H1 (cell line): Measurements from ENCODE around the gene BMPR1A. TPM values are rescaled to one million over a fixed set of nuclear protein-coding genes. Genes with fewer than 3 reads are reported as not detected.

Source experiments
- CTCF ChIA-PET: fragments of 300-600 bp; sonication (Branson Sonifier 250); formaldehyde crosslinking; loops from one replicate; lab custom pipeline; 2021; ENCODE audit not compliant: partially characterized antibody; lab: Charles Lee
- POLR2A ChIA-PET: fragments of 300-600 bp; sonication (Branson Sonifier 250); formaldehyde crosslinking; loops from one replicate; lab custom pipeline; 2021; ENCODE audit warnings: inconsistent platforms; ENCODE audit not compliant: partially characterized antibody; lab: Charles Lee
- DNase-seq, 2 experiments: peaks; one replicate each; pipeline versions ENCODE4 v3.0.0 to v3.0.0-alpha.2; 2010 to 2022; ENCODE audit warnings: low spot score in 2 of 2, low read depth in 1 of 2, mixed read lengths in 1 of 2
- FAIRE-seq: peaks from 2 replicates; lab custom pipeline; 2011; peaks lifted over from hg19 to GRCh38; lab: Jason Lieb, UNC
- H2AFZ ChIP-seq: 2 replicates; pipeline ENCODE4 v1.8.1; 2012; ENCODE audit warnings: low read length, inconsistent platforms
- H2AK5ac ChIP-seq: 2 replicates; pipeline ENCODE4 v1.6.1; 2013; ENCODE audit warnings: low read depth, low read length
- H2BK120ac ChIP-seq: replicated peaks from 2 replicates; pipeline ENCODE3; 2013; ENCODE audit warnings: low read depth, low read length, inconsistent platforms
- H2BK12ac ChIP-seq: 2 replicates; pipeline ENCODE4 v1.6.1; 2013; ENCODE audit warnings: low read depth, low read length
- H2BK15ac ChIP-seq: 2 replicates; pipeline ENCODE4 v1.6.1; 2013; ENCODE audit warnings: low read length
- H2BK20ac ChIP-seq: 2 replicates; pipeline ENCODE4 v1.6.1; 2013; ENCODE audit warnings: low read length
- H2BK5ac ChIP-seq: 2 replicates; pipeline ENCODE4 v1.6.1; 2013; ENCODE audit warnings: low read depth, low read length
- H3K14ac ChIP-seq: 2 replicates; pipeline ENCODE4 v1.6.1; 2013; ENCODE audit warnings: inconsistent platforms; ENCODE audit not compliant: insufficient read length
- H3K18ac ChIP-seq: 2 replicates; pipeline ENCODE4 v1.6.1; 2013; ENCODE audit warnings: low read length; ENCODE audit errors: extremely low read depth
- H3K23ac ChIP-seq: 2 replicates; pipeline ENCODE4 v1.6.1; 2013; ENCODE audit warnings: inconsistent platforms; ENCODE audit not compliant: insufficient read length
- H3K23me2 ChIP-seq: 2 replicates; pipeline ENCODE4 v1.6.1; 2013; ENCODE audit warnings: low read depth, low read length
- H3K27ac ChIP-seq: 2 replicates; pipeline ENCODE4 v1.6.1; 2011; ENCODE audit warnings: low read depth, low read length, inconsistent platforms
- H3K27me3 ChIP-seq, 4 experiments: replicated peaks in 1 of 4; 1 replicate in 1 of 4; 2 replicates in 3 of 4; pipeline versions ENCODE4 v1.6.1 to v1.8.1; 2011 to 2013; ENCODE audit warnings: low read length in 3 of 4, mild to moderate bottlenecking in 3 of 4, inconsistent platforms in 2 of 4, mixed read lengths in 2 of 4, moderate library complexity in 1 of 4; ENCODE audit not compliant: control insufficient read depth in 3 of 4, insufficient read depth in 3 of 4; ENCODE audit errors: extremely low read depth in 1 of 4
- H3K36me3 ChIP-seq, 4 experiments: 2 replicates each; pipeline versions ENCODE4 v1.6.1 to v1.8.1; 2011 to 2013; ENCODE audit warnings: mild to moderate bottlenecking in 4 of 4, low read length in 3 of 4, moderate library complexity in 2 of 4, control low read depth in 1 of 4, inconsistent platforms in 1 of 4; ENCODE audit not compliant: insufficient read depth in 4 of 4, control insufficient read depth in 2 of 4
- H3K4ac ChIP-seq: replicated peaks from 2 replicates; pipeline ENCODE3; 2013; ENCODE audit warnings: low read length, low read depth, mixed read lengths, inconsistent platforms; ENCODE audit not compliant: insufficient read length
- H3K4me1 ChIP-seq, 4 experiments: replicated peaks in 1 of 4; 1 replicate in 1 of 4; 2 replicates in 3 of 4; pipeline versions ENCODE4 v1.6.1 to v1.8.1; 2011 to 2013; ENCODE audit warnings: low read length in 3 of 4, inconsistent platforms in 2 of 4, mixed read lengths in 1 of 4; ENCODE audit not compliant: insufficient read depth in 4 of 4, control insufficient read depth in 3 of 4
- H3K4me2 ChIP-seq, 2 experiments: 2 replicates each; pipeline versions ENCODE4 v1.6.1 to v1.8.1; 2011 to 2013; ENCODE audit warnings: low read depth in 2 of 2, low read length in 2 of 2, control low read depth in 1 of 2, inconsistent platforms in 1 of 2, mild to moderate bottlenecking in 1 of 2; ENCODE audit not compliant: insufficient read depth in 1 of 2
- H3K4me3 ChIP-seq, 4 experiments: fragments of 200-600, 300-600 bp in 1 of 4; sonication (generic), shearing (Covaris generic), sonication (Bioruptor Twin) in 1 of 4; 2 replicates each; pipeline versions ENCODE4 v1.5.1 to v1.8.1; 2011 to 2016; ENCODE audit warnings: low read length in 4 of 4, low read depth in 3 of 4, control low read depth in 2 of 4, inconsistent platforms in 2 of 4, mild to moderate bottlenecking in 2 of 4, mixed read lengths in 1 of 4, moderate library complexity in 1 of 4; ENCODE audit not compliant: insufficient read depth in 2 of 4; ENCODE audit errors: extremely low read depth in 1 of 4
- H3K56ac ChIP-seq: replicated peaks from 2 replicates; pipeline ENCODE3; 2013; ENCODE audit warnings: low read depth, mild to moderate bottlenecking, mixed read lengths, low read length, inconsistent platforms; ENCODE audit not compliant: insufficient read length
- H3K79me1 ChIP-seq: 2 replicates; pipeline ENCODE4 v1.6.1; 2013; ENCODE audit warnings: low read depth, low read length, control low read depth
- H3K79me2 ChIP-seq, 2 experiments: 2 replicates each; pipeline versions ENCODE4 v1.6.1 to v1.8.1; 2012 to 2013; ENCODE audit warnings: low read length in 2 of 2, mild to moderate bottlenecking in 2 of 2, inconsistent platforms in 1 of 2; ENCODE audit not compliant: insufficient read depth in 2 of 2, control insufficient read depth in 1 of 2
- H3K9ac ChIP-seq, 4 experiments: replicated peaks in 1 of 4; 1 replicate in 1 of 4; 2 replicates in 3 of 4; pipeline versions ENCODE4 v1.6.1 to v1.8.1; 2011 to 2013; ENCODE audit warnings: low read depth in 3 of 4, low read length in 3 of 4, control low read depth in 2 of 4, mild to moderate bottlenecking in 2 of 4, moderate library complexity in 2 of 4, inconsistent platforms in 1 of 4; ENCODE audit errors: extremely low read depth in 1 of 4
- H3K9me3 ChIP-seq, 2 experiments: 2 replicates each; pipeline versions ENCODE4 v1.6.1 to v1.8.1; 2012 to 2013; ENCODE audit warnings: mild to moderate bottlenecking in 2 of 2, moderate library complexity in 2 of 2, control low read depth in 1 of 2, inconsistent platforms in 1 of 2, low read depth in 1 of 2, low read length in 1 of 2, mixed read lengths in 1 of 2; ENCODE audit not compliant: insufficient read depth in 2 of 2
- H4K20me1 ChIP-seq, 2 experiments: replicated peaks in 1 of 2; 2 replicates each; pipeline versions ENCODE3 to v1.8.1; 2011 to 2013; ENCODE audit warnings: inconsistent platforms in 2 of 2, low read length in 2 of 2, mild to moderate bottlenecking in 1 of 2; ENCODE audit not compliant: insufficient read depth in 2 of 2, control insufficient read depth in 1 of 2
- H4K5ac ChIP-seq: 2 replicates; pipeline ENCODE4 v1.6.1; 2013; ENCODE audit warnings: low read length, low read depth, mixed read lengths, inconsistent platforms; ENCODE audit not compliant: insufficient read length
- H4K8ac ChIP-seq: 2 replicates; pipeline ENCODE4 v1.8.0; 2013; ENCODE audit warnings: mild to moderate bottlenecking, moderate library complexity, low read length, inconsistent platforms; ENCODE audit not compliant: insufficient read depth; ENCODE audit errors: extremely low read depth
- H4K91ac ChIP-seq: replicated peaks from 2 replicates; pipeline ENCODE3; 2013; ENCODE audit warnings: low read length, mixed read lengths, inconsistent platforms; ENCODE audit not compliant: insufficient read length
- ASH2L ChIP-seq: fragments of 200-600, 300-600 bp; sonication (generic); IDR thresholded peaks from one replicate; pipeline ENCODE4 v1.7.1; 2017; ENCODE audit warnings: low read length
- CBX8 ChIP-seq: fragments of 300-800, 300-1000 bp; sonication (generic); IDR thresholded peaks from 2 replicates; pipeline ENCODE4 v1.7.1; 2016; ENCODE audit warnings: low read depth, low read length, borderline replicate concordance
- JUND ChIP-seq: IDR thresholded peaks from 2 replicates; pipeline ENCODE4 v1.6.1; 2011; ENCODE audit warnings: mild to moderate bottlenecking, improper control_type of control experiment, low read length
- POLR2AphosphoS5 ChIP-seq: IDR thresholded peaks from 2 replicates; pipeline ENCODE4 v1.6.1; 2011; ENCODE audit warnings: low read depth, low read length
- RAD21 ChIP-seq, 2 experiments: IDR thresholded peaks in 1 of 2; conservative IDR thresholded peaks in 1 of 2; 2 replicates each; pipeline ENCODE4 v1.6.1; 2011; ENCODE audit warnings: low read depth in 2 of 2, low read length in 2 of 2, improper control_type of control experiment in 1 of 2, inconsistent platforms in 1 of 2, mild to moderate bottlenecking in 1 of 2, moderate library complexity in 1 of 2
- SIX5 ChIP-seq: IDR thresholded peaks from 2 replicates; pipeline ENCODE4 v1.6.1; 2011; ENCODE audit warnings: mild to moderate bottlenecking, low read depth, low read length
- SP1 ChIP-seq: IDR thresholded peaks from 2 replicates; pipeline ENCODE4 v1.6.1; 2011; ENCODE audit warnings: low read depth, low read length
- WGBS, 2 experiments: shearing (Covaris generic) in 1 of 2; methylation state at CpG; one replicate each; pipeline versions ENCODE4 v1.1.6 to v1.1.7; 2013 to 2015; ENCODE audit warnings: low lambda C conversion rate in 2 of 2, mixed read lengths in 2 of 2, inconsistent platforms in 1 of 2, low coverage in 1 of 2, missing lambda C conversion rate in 1 of 2; ENCODE audit not compliant: insufficient replicate concordance in 2 of 2, insufficient coverage in 1 of 2, insufficient read length in 1 of 2; ENCODE audit errors: extremely low coverage in 1 of 2, missing lambda C conversion rate in 1 of 2; 5-methylcytosine and 5-hydroxymethylcytosine counted together
- polyA plus RNA-seq, 7 experiments: library from polyadenylated mRNA; depleted of rRNA in 3 of 7; stranded (reverse) in 5 of 7; unstranded in 2 of 7; fragments of >200 nt in 5 of 7; fragments of 200-250 nt in 2 of 7; gene quantifications; 1 replicate in 5 of 7; 2 replicates in 1 of 7; 4 replicates in 1 of 7; pipeline versions ENCODE4 v1.2.1 to v1.2.3, GENCODE V29; 2011 to 2013; ENCODE audit warnings: missing spikeins in 2 of 7, mixed read lengths in 2 of 7
- total RNA-seq: library from RNA; stranded (reverse); fragmentation: NEBNext Ultra II Directional; extraction: Animal tissue kit (Norgen Biotek cat#: 25700); gene quantifications from 2 replicates; pipeline ENCODE4 v1.2.1, GENCODE V29; 2021
- TF ChIP-seq, protein P1 (sequence below): IDR thresholded peaks from 2 replicates; pipeline ENCODE4 v1.6.1; 2012; ENCODE audit warnings: low read length, inconsistent platforms

The BMPR1A gene
- total and polyA plus RNA-seq, 2 of the 8 experiments (the other 6 are each of a cell fraction or from before 2014, with no cell fraction given) = 34.4 to 129 TPM

GRCh38 chr10:86727470-86727869 is 28.9 kb upstream of the BMPR1A start:
- no peak overlapping the region for H3K4me3 ChIP-seq
- TF ChIP-seq, protein P1, sequence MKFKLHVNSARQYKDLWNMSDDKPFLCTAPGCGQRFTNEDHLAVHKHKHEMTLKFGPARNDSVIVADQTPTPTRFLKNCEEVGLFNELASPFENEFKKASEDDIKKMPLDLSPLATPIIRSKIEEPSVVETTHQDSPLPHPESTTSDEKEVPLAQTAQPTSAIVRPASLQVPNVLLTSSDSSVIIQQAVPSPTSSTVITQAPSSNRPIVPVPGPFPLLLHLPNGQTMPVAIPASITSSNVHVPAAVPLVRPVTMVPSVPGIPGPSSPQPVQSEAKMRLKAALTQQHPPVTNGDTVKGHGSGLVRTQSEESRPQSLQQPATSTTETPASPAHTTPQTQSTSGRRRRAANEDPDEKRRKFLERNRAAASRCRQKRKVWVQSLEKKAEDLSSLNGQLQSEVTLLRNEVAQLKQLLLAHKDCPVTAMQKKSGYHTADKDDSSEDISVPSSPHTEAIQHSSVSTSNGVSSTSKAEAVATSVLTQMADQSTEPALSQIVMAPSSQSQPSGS = no peak
- TF ChIP-seq SIX5 (no peak), POLR2AphosphoS5 (no peak), SP1 (no peak), ASH2L (no peak), RAD21 (IDR thresholded peaks at IDR 0.05 in 1 of 2, conservative IDR thresholded peaks at IDR 0.05 in 1 of 2; ENCODE audit: low read depth in 2 of 2, low read length in 2 of 2) (no peak), JUND (no peak), CBX8 (no peak)
- no peak overlapping the region for H3K23ac ChIP-seq
- no peaks in the 10 kb centered on the region for H3K9me3 ChIP-seq
- H3K56ac ChIP-seq = no peak overlapping the region
- no peaks in the 10 kb centered on the region for H3K79me1 ChIP-seq
- no peak overlapping the region for H3K14ac ChIP-seq
- H3K79me2 ChIP-seq = no peaks in the 10 kb centered on the region
- H2BK20ac ChIP-seq = no peak overlapping the region
- no peak overlapping the region for H2AFZ ChIP-seq
- H4K20me1 ChIP-seq = no peaks in the 10 kb centered on the region
- no peak overlapping the region for H3K9ac ChIP-seq
- no peak overlapping the region for H4K5ac ChIP-seq
- ChIA-PET POLR2A (interaction anchor here (0.6 kb wide), 1 partner anchor 23 kb away, joined by 3 read pairs; no protein-coding TSS in a partner anchor), CTCF (interaction anchor here (0.6 to 1.3 kb wide), 7 partner anchors 8 to 179 kb away, joined by 3 to 4 read pairs (median 3); no protein-coding TSS in a partner anchor)
- H2BK12ac ChIP-seq = no peak overlapping the region
- H3K4me1 ChIP-seq = no peaks in the 10 kb centered on the region
- H2BK15ac ChIP-seq = no peak overlapping the region
- no peak overlapping the region for H3K18ac ChIP-seq
- no peak overlapping the region for H3K4me2 ChIP-seq
- H3K36me3 ChIP-seq = no peaks in the 10 kb centered on the region
- H4K91ac ChIP-seq = no peak overlapping the region
- no peak overlapping the region for H3K27ac ChIP-seq
- H3K27me3 ChIP-seq = no peaks in the 10 kb centered on the region
- DNase-seq (no peak), FAIRE-seq (no peak)
- H2BK5ac ChIP-seq = no peak overlapping the region
- no peak overlapping the region for H4K8ac ChIP-seq
- no peak overlapping the region for H3K4ac ChIP-seq
- WGBS, 2 experiments = 95% methylated on average over 6 of the region's 6 CpGs; no CpG with 5 or more reads in 1 of the 2 experiments
- no peak overlapping the region for H2AK5ac ChIP-seq
- H2BK120ac ChIP-seq = no peak overlapping the region
- H3K23me2 ChIP-seq = no peaks in the 10 kb centered on the region
